ENCODE data around the gene DEDD2. TPM values are rescaled to one million over a fixed set of nuclear protein-coding genes. Genes with fewer than 3 reads are reported as not detected.

DEDD2 gene
- total and polyA plus RNA-seq, 2 donors (not counting 3 experiments of a cell fraction or from before 2014, with no cell fraction given), result 19.5 to 34.8 TPM

- CTCF ChIA-PET, result interaction anchor here (0.6 kb wide), 1 partner anchor 59 kb away, joined by 6 read pairs; no protein-coding TSS in a partner anchor
- Histone ChIP-seq H3K27me3 (ENCODE audit: control insufficient read depth in 2 of 2, insufficient read depth in 2 of 2, low read length in 2 of 2) (peaks cover 2 to 9% of the 10 kb centered on the region in 2 experiments), H3K36me3 (ENCODE audit: control insufficient read depth in 2 of 2, extremely low read depth in 1 of 2, insufficient read depth in 2 of 2, low read length in 2 of 2) (peaks cover 0 to 7% of the 10 kb centered on the region in 2 experiments), H3K79me2 (ENCODE audit: control insufficient read depth, insufficient read depth, low read length) (no peaks in the 10 kb centered on the region), H2AFZ (ENCODE audit: low read depth, low read length) (no peak overlapping the region), H3K9me3 (replicated peaks; ENCODE audit: control insufficient read depth, insufficient read depth, low read length) (no peaks in the 10 kb centered on the region), H3K4me1 (ENCODE audit: control insufficient read depth, extremely low read depth, insufficient read depth, low read length) (no peaks in the 10 kb centered on the region), H4K20me1 (replicated peaks; ENCODE audit: control insufficient read depth, extremely low read depth, insufficient read depth, low read length) (no peaks in the 10 kb centered on the region), H3K9me1 (replicated peaks; ENCODE audit: control insufficient read depth, extremely low read depth, insufficient read depth, low read length) (no peaks in the 10 kb centered on the region), H3K27ac (ENCODE audit: insufficient read depth, low read depth, low read length) (no peak overlapping the region), H3K4me3 (replicated peaks in 1 of 3; ENCODE audit: insufficient read depth in 1 of 3, low read depth in 1 of 3, low read length in 3 of 3) (no peak overlapping the region), H3K4me2 (ENCODE audit: insufficient read depth, low read length) (no peak overlapping the region), H3K9ac (replicated peaks; ENCODE audit: extremely low read depth, insufficient read depth, low read length) (no peak overlapping the region)
- POLR2A ChIA-PET, result interaction anchor here (0.7 kb wide), 1 partner anchor 15 kb away, joined by 3 read pairs; no protein-coding TSS in a partner anchor
- DNase-seq (ENCODE audit: low read depth, low spot score), result peak; percentile 76
- peak; percentile 74 for FAIRE-seq
- intact Hi-C loops (cut with micrococcal nuclease) (no loop called here), dilution Hi-C loops (cut with MboI; ENCODE audit: extremely low pct_ligation_motif_present, low sequenced_read_pairs) (no loop called here)
- TF ChIP-seq POLR2A (IDR thresholded peaks at IDR 0.05; ENCODE audit: low read depth, low read length) (no peak), GATA2 (IDR thresholded peaks at IDR 0.05; ENCODE audit: insufficient read depth, insufficient read length, low read depth, low read length) (peak; percentile 24), FOS (IDR thresholded peaks at IDR 0.05; ENCODE audit: borderline replicate concordance, insufficient read depth, low read length) (peak; percentile 52)
- no TSS peak for BruUV-seq (replicated peaks)
Observed at GRCh38 chr19:42193706-42194105, 23.8 kb downstream of the DEDD2 start.

- CTCF ChIA-PET, result interaction anchor here (0.6 kb wide), 1 partner anchor 58 kb away, joined by 6 read pairs; no protein-coding TSS in a partner anchor
- Histone ChIP-seq H3K9ac (replicated peaks; ENCODE audit: extremely low read depth, insufficient read depth, low read length) (no peak overlapping the region), H3K9me1 (replicated peaks; ENCODE audit: control insufficient read depth, extremely low read depth, insufficient read depth, low read length) (no peaks in the 10 kb centered on the region), H3K36me3 (ENCODE audit: control insufficient read depth in 2 of 2, extremely low read depth in 1 of 2, insufficient read depth in 2 of 2, low read length in 2 of 2) (peaks cover 0 to 5% of the 10 kb centered on the region in 2 experiments), H2AFZ (ENCODE audit: low read depth, low read length) (no peak overlapping the region), H3K4me2 (ENCODE audit: insufficient read depth, low read length) (no peak overlapping the region), H3K4me3 (replicated peaks in 1 of 3; ENCODE audit: insufficient read depth in 1 of 3, low read depth in 1 of 3, low read length in 3 of 3) (no peak overlapping the region), H3K4me1 (ENCODE audit: control insufficient read depth, extremely low read depth, insufficient read depth, low read length) (no peaks in the 10 kb centered on the region), H3K27me3 (ENCODE audit: control insufficient read depth in 2 of 2, insufficient read depth in 2 of 2, low read length in 2 of 2) (peaks cover 2 to 9% of the 10 kb centered on the region in 2 experiments), H4K20me1 (replicated peaks; ENCODE audit: control insufficient read depth, extremely low read depth, insufficient read depth, low read length) (no peaks in the 10 kb centered on the region), H3K27ac (ENCODE audit: insufficient read depth, low read depth, low read length) (no peak overlapping the region), H3K9me3 (replicated peaks; ENCODE audit: control insufficient read depth, insufficient read depth, low read length) (no peaks in the 10 kb centered on the region), H3K79me2 (ENCODE audit: control insufficient read depth, insufficient read depth, low read length) (no peaks in the 10 kb centered on the region)
- dilution Hi-C loops (cut with MboI; ENCODE audit: extremely low pct_ligation_motif_present, low sequenced_read_pairs) (no loop called here), intact Hi-C loops (cut with micrococcal nuclease) (no loop called here)
- no TSS peak for BruUV-seq (replicated peaks)
- FAIRE-seq, result no peak
- TF ChIP-seq POLR2AphosphoS5 (IDR thresholded peaks at IDR 0.05; ENCODE audit: insufficient read depth, low read depth, low read length) (no peak), JUN (IDR thresholded peaks at IDR 0.05; ENCODE audit: borderline replicate concordance, insufficient read depth, insufficient read length, low read depth) (no peak), POLR2A (IDR thresholded peaks at IDR 0.05; ENCODE audit: low read depth, low read length) (no peak), CTCF (IDR thresholded peaks at IDR 0.05; ENCODE audit: extremely low read depth in 1 of 2, insufficient read depth in 1 of 2, low read depth in 1 of 2, low read length in 2 of 2) (no peak), FOS (IDR thresholded peaks at IDR 0.05; ENCODE audit: borderline replicate concordance, insufficient read depth, low read length) (no peak), MYC (IDR thresholded peaks at IDR 0.05; ENCODE audit: low read depth, low read length) (no peak)
- DNase-seq (ENCODE audit: low read depth, low spot score), result no peak
- POLR2A ChIA-PET, result no interaction called here
Observed at GRCh38 chr19:42193294-42193693, 24.2 kb downstream of the DEDD2 start.

Data from endothelial cell of umbilical vein (primary cell).